Skeletal muscle cell (primary cell): ENCODE data around the gene THPO.

Source experiments
- DNase-seq: peaks from one replicate; pipeline ENCODE4 v3.0.0-alpha.2; 2010; ENCODE audit warnings: low read depth
- H3K4me3 ChIP-seq: 2 replicates; pipeline ENCODE4 v1.5.1; 2011; ENCODE audit warnings: low read depth, mild to moderate bottlenecking, control low read depth, low read length, moderate library complexity

The THPO gene

DNA sequence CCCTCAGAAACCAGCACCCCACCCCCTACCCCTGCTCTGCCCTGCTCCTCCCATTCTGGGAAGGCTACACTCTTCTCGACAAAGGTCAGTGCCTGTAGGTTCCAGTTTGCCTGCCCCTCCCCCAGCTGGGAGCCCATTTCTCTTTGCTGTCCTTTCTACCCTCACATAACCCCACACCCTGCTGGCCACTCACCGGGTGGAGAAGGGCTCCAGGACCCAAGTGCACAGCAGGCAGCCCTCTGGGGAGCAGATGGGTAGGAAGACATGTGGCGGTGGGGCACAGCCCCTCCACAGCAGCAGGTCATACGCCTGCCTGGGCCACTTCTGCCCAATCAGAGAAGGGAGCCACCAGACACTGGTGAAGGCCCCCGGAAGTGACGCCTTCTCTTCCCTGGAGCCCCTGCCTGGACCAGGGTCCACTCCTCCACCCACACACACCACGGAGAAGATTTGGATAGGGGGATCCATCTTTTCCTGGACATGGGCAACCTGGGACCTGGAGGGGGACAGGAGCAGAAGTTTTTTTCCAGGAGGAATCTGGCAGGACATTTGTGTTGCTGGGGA, at the start of gene THPO:
Gene THPO, minus strand, starts transcription at position 326 of the 564 bp plus-strand sequence. CDS start 1,948 bp downstream, outside the sequence.
- DNase-seq = no peak
- H3K4me3 ChIP-seq = no peak within 1 kb of the TSS

DNA sequence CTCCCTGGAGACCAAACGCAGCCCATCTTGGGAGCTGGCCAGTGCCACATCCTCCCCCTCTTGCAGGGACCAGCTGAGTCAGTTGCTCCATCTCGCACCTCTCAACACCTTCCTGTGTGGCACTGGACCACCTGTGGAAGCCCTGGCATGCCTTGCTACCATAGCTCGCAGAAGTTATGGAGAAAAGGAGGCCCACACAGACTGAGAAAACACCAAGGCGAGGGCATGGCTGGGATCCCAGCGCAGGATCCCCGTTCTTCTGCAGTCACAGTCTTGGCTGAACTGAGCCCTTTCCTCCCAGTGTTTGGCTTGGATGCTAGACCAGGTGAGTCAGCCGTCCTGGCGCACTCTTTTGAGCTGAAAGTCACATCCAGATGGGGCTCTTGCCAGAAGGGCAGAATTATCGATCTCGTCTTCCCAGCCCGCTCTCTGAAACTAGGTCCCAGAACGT, 48.7 kb upstream of the THPO start:
- H3K4me3 ChIP-seq = no peak overlapping the region
- no peak for DNase-seq

DNA sequence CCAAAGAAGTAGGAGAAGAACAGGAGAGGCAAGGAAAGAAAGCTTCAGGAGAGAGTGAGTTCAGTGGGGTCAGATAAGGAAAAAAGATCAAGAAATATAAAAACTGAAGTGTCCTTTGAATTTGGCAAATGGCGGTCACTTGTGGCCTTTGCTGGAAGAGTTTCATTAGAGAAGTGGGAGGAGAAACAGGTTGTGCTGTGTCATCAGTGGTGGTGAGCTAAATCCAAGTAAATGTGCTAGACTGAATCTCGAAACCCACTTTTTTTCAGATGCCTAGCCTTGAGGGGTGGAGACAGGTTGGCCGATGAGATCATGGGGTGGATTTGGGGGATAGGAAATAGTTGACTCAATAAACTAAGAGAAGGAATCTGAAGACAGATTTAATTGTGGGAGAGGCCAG, 45.6 kb upstream of the THPO start:
- DNase-seq = no peak
- no peak overlapping the region for H3K4me3 ChIP-seq

DNA sequence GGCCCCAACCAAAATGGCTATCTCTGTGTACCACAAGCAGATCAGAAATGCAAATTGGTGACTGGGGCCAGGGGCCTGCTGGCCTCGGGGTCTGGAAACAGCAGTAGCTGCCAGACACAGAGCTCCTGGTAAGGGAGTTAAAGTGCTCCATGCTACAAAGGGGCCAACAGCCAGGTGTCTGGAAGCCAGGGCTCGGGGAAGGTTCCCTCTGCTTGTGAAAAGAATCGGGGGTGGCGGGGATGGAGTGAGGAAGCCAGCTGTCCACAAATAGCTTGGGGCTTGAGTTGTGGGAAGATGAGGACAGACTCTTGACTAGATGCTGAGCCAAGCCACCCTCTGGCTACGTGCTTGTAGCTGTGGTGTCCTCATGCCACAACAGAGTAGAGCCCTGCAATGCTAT, 41.2 kb upstream of the THPO start:
- H3K4me3 ChIP-seq = no peak overlapping the region
- no peak for DNase-seq

DNA sequence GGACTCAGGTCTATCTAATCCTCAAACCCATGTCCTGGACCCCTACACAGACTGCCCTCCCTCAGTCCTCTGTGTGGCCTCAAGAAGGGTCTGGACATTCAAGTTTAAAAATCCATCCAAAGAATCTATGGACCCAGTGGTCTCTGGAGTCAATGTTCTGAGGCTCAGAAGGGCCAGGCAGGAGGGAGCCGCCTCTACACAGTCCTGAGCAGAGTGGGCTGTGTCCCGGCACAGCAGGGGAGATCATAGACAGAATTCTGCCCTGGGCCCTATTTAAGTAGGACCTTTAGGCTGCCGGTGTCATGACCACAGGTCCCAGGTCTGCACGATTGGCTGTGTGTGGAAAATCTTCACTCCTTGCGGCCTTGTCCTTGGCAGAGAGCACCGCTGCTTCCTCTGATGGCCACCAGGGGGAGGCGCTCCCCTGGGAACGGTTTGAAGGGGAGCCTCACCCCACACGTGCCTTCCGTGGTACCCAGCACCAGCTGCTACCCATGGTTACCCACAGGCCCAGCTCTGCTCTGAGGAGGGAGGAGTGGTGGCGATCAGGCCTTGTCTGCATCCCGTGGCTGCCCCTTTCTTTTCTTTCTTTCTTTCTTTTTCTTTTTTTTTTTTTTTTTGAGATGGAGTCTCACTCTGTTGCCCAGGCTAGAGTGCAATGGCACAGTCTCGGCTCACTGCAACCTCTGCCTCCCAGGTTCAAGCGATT, 39.8 kb upstream of the THPO start:
- DNase-seq = no peak
- no peak overlapping the region for H3K4me3 ChIP-seq

DNA sequence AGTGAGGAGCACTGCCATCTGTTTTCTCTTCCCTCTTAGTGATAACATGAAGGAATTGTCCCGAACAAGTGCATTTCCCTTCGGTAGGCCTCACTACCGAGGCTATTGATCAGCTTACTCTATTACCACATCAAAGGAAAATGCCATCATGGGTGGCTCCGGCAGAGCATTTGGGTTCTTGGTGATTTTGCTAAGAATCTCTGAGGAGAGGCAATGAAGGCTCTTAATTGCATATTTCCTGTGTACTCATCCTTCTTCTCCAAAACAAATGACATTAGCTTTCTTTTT, 37.1 kb upstream of the THPO start:
- no peak for DNase-seq
- no peak overlapping the region for H3K4me3 ChIP-seq

DNA sequence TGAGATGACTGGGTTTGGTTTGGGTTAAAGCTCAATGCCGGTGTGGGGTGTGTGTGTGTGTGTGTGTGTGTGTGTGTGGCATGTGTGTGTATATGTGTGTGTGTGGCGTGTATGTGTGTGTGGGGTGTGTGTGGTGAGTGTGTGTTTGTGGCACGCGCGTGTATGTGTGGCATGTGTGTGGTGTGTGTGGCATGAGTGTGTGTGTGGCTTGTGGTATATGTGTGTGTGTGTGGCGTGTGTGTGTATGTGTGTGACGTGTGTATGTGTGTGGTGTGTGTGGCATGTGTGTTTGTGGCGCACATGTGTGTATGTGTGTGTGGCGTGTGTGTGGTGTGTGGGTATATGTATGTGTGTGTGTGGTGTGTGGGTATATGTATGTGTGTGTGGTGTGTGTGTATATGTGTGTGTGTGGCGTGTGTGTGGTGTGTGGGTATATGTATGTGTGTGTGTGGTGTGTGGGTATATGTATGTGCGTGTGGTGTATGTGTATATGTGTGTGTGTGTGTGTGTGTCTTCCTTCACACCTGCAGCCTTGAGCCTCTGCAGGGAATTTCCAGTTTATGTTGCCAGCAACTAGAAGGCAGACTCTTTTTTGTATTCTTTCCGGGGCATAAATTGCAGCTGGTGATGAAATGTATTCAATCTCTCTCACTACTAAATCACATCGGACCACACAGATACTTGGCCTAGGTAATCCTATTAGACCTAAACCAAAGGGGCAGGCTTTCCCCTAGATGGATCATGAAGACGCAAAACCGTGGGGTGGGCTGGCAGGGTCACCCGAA, 36.6 kb upstream of the THPO start:
- no peak overlapping the region for H3K4me3 ChIP-seq
- no peak for DNase-seq

DNA sequence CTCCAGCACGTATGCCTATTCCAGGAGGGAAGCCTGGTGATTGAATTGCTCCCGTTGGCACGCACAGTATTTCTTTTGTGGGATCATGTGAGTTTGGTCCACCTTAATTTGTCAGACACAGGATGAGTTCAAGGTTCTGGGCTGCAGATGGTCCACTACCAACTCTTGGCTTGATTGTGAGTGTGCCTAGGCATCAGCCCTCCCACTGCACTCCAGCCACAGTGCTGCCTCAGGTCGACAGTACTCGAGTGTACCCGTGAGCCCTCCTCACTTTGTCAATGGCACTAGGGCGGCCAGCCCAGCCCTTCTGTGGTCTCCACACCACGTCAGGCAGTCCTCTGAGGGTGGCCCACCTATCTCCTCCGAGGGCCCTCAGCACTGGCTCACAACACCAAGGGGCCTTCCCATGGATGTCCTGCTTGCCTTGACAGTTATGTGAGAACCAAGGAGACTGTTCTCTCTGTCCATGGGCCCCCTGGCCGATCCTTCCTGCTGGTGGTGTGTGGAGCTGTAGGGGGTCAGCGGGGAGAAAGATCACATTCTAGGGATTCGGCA, 32.0 kb upstream of the THPO start:
- DNase-seq = no peak
- no peak overlapping the region for H3K4me3 ChIP-seq

DNA sequence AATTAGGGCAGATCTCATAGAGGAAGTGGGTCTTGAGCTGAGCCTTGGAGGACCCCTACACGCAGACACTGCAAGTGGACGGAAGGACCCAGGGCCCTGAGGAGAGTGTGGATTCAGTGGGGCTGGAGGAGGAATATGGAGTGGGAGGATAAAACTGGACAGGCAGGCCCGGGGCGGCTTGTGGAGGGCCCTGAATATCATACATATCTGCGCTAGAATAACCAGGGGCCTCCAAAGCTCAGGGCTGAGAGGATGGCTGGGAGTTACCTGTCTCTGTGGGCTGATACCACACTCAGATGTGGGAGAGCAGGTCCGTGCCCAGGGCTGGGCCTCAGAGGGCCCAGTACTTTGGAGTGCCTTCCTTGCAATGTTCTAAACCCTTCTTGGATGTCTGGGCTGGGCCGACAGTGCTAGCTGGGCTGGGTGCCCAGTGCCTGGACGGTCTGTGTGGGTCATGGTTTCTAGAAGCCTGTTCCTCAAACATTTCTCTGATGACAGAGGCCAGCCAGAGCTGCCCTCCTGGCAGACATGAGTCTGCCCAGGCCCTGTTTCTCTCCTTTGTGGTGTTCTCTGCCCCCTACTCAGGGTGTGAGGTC, 31.4 kb upstream of the THPO start:
- H3K4me3 ChIP-seq = no peak overlapping the region

DNA sequence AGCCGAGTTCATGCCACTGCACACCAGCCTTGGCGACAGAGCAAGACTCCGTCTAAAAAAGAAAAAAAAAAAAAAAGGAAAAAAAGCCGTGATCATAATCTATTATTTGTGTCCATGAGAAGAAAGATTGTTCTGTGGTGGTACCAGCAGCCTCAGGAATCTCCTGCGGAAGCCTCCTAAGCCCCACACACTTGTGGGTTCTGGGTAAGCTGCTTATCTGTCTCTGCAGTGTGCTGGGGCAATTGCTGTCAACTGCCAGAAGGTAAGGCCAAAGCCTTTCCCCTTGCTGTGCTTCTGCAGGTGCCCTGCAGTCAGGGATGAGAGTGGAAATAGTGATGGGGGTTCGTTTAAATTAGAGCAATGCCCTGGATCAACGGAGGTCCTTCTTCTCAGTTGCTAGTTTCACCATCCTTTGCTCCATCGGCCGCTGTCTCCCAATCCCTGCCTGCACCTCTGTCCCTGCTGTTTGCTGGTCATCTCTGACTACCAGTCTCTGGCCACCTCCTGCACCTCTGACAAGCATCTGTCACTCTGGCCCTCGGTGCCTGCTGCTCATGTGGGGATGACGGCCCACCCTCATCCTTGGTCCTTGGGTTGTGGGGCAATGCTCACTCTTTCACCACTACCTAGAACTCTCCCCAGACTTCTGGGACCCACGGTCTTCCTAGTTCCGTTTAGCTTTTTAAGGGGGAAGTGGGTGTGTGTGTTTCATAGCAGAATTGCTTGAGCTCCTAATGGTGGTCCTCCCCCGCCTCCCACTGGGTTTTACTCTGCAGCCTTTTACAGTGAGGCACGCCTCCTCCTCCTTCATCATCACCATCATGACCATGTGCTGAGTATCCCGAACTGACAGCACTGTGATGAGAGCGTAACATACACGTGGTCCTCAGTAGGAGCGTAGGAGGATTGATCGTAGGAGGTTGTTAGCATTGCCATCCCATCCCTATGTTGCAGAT, 27.3 kb upstream of the THPO start:
- no peak for DNase-seq
- no peak overlapping the region for H3K4me3 ChIP-seq

More for the DNA sequence above, 31.4 kb upstream of the THPO start:
- no peak for DNase-seq

DNA sequence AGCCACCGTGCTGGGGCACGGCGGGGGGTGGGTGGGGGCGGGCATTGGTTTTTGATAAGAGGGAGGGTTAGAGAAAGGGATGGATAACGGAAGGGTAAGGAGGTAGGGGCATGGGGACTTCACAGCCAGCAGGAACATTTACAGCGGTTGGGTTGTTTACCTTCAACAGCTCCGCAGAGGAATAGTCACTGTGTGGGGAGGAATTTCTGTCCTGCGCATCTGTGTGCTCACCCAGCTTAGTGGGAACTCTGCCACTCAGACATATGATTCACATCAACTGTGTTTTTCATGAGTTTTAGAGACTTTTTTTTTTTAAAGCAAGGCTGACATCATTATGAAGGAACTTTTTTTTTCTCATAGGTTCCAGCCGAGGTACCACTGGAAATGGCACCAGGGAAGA, 21.4 kb upstream of the THPO start:
- peak; percentile 75 for DNase-seq

DNA sequence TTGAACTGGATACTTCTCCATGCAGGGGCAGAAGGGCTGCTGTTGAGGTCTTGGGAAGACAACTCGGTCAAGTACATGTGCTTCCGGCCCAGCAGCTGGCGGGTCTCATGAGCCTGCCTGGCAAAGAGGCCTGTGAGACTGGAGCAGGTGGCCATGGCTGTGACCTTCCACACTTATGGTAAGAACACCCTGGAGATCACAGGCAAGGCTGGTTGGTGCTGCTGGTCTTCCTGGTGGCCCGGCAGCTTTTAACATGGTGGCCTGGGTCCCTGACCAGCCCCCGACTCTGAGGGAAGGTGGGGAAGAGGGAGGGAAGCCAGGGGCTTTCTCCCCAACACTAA, 17.3 kb upstream of the THPO start:
- no peak for DNase-seq
- H3K4me3 ChIP-seq = no peak overlapping the region

More for the DNA sequence above, 21.4 kb upstream of the THPO start:
- H3K4me3 ChIP-seq = no peak overlapping the region

DNA sequence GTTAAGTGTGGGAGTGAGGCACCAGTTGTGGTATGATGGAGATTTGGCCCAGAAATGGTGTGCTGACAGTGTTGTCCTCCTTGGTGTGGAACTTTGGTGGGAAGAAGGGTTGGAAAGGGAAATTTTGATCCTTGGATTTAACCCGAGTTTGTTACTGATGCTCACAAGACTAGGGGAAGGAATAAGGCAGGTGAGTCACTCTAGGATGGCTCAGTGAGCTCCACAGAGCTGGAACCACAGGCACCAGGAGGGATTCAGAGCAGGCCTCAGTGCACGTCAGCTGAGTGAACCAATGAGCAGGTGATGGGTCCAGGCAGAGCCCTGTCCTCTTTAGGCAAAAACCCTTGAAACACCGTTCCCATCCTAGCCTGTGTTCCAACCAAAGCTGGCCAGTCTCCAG, 13.3 kb upstream of the THPO start:
- H3K4me3 ChIP-seq = no peak overlapping the region
- DNase-seq = no peak

DNA sequence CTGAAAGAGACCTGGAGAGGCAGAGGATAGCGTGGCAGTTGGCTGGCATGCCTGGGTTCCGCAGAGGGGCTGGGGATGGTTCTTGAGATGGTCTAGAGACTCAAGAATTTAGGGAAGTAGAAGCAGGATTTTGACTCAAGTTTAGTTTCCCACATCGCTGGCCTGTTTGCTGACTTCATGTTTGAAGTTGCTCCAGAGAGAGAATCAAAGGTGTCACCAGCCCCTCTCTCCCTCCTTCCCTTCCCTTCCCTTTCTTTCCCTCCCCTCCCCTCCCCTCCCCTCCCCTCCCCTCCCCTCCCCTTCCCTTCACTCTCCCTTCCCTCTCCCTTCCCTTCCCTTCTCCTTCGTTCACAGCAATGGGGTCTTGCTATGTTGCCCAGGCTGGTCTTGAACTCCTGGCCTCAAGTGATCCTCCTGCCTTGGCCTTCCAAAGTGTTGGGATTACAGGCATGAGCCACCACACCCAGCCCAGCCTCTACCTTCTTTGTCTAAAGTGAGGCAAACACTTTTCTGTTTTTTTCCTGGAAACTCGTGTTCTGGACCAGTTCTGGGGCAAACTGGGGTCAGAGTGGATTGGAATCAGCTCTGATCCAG, 12.0 kb upstream of the THPO start:
- DNase-seq = no peak
- no peak overlapping the region for H3K4me3 ChIP-seq

DNA sequence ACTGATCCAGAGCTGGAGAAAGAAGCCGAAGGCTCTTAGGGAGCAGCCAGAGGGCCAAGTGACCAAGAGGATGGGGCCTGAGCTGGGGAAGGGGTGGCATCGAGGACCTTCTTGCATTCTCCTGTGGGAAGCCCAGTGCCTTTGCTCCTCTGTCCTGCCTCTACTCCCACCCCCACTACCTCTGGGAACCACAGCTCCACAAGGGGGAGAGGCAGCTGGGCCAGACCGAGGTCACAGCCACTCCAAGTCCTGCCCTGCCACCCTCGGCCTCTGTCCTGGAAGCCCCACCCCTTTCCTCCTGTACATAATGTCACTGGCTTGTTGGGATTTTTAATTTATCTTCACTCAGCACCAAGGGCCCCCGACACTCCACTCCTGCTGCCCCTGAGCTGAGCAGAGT, 11.4 kb upstream of the THPO start:
- no peak overlapping the region for H3K4me3 ChIP-seq
- DNase-seq = no peak

DNA sequence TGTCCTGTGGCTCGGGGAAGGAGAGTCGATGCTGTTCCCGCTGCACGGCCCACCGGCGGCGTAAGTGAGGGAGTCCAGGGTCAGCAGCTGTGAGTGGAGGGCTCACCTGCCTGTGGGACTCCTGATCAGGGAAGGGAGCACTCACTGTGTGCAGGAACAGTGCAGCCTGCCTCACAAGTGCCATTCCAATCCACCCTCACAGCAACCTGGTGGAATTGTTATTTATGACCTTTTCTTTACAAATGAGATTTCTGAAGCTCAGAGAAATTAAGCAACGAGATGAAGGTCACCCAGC, 10.9 kb upstream of the THPO start:
- no peak overlapping the region for H3K4me3 ChIP-seq
- no peak for DNase-seq

DNA sequence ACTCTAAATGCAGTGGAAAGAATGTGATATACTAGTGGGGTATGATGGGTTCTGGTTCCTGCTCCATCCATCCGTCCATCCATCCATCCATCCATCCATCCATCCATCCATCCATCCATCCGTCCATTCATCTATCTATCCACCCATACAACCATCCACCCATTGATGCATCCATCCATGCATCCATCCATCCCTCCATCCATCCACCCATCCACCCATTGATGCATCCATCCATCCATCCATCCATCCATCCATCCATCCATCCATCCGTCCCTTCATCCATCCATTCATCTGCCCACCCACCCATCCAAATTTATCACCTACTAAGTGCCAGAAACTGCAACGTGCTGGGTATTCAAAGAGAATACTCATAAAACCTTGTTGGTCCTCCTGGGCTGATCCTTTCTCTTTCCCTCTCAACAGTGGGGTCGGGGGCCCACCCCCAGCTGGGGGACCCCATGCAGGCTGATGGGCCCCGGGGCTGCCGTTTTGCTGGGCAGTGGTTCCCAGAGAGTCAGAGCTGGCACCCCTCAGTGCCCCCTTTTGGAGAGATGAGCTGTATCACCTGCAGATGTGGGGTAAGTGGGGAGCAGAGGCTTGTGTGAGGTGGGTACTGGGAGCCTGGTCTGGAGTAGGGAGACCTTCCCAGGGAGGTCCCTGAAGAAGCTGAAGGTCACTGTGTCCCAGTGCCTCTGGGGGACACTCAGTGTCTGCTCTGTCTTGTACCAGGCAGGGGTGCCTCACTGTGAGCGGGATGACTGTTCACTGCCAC, 10.3 kb upstream of the THPO start:
- DNase-seq = no peak

DNA sequence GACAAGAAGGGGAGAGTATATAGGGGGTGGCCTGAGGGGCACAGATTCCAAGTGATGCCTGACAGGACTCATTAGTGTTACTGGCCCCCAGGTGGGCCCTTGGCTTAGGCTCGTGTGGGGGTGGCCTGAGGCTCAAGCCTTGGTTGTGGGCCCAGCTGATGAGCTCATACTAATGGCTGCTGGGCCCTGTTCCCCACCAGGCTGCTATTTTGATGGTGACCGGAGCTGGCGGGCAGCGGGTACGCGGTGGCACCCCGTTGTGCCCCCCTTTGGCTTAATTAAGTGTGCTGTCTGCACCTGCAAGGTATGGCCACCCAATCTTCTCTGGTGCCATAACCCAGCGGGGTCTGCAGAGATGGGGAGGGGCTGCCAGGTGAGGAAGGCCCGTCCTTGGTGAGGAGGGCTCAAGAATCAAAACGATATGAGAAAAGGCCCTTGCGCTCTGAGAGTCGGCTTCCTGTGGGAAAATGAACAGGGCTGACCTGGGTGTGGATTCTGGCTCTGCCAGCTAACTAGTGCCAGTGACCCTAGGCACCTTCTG, 9.2 kb upstream of the THPO start:
- DNase-seq = no peak
- no peak overlapping the region for H3K4me3 ChIP-seq

More for the DNA sequence above, 10.3 kb upstream of the THPO start:
- H3K4me3 ChIP-seq = no peak overlapping the region
